ENCODE data around the gene TACR1.

The TACR1 gene

DNA sequence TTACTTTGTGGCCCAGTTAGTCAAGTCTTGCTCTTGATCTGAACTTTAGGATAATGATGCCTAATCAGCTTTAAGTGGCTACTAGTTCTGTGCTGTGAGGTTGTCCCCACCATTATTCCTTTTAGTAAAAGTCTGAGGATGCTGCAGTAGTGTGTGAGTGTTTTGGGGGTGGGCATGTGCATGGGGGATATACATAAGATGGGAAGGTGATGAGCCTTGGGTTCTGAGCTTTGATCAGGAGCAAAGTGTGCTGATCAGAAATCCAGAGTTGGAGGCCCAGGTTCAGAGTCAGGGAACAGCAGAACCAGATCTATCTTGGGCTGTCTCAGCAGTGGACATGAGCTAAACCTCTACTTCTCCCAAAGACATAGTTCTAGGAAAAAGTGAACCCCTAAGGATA is 174.1 kb downstream of the TACR1 start:
- TF ChIP-seq CTCF (IDR thresholded peaks at IDR 0.05; ENCODE audit: low read depth, low read length, missing control alignments), result no peak
- H3K4me3 ChIP-seq (replicated peaks; ENCODE audit: low read depth, low read length), result no peak overlapping the region
- no peak for DNase-seq (ENCODE audit: extremely low read depth, low read depth)

GRCh38 chr2:75023666-75024455 is 175.5 kb downstream of the TACR1 start:
- no peak for DNase-seq (ENCODE audit: extremely low read depth, low read depth)
- TF ChIP-seq CTCF (IDR thresholded peaks at IDR 0.05; ENCODE audit: low read depth, low read length, missing control alignments), result no peak
- no peak overlapping the region for H3K4me3 ChIP-seq (replicated peaks; ENCODE audit: low read depth, low read length)

DNA sequence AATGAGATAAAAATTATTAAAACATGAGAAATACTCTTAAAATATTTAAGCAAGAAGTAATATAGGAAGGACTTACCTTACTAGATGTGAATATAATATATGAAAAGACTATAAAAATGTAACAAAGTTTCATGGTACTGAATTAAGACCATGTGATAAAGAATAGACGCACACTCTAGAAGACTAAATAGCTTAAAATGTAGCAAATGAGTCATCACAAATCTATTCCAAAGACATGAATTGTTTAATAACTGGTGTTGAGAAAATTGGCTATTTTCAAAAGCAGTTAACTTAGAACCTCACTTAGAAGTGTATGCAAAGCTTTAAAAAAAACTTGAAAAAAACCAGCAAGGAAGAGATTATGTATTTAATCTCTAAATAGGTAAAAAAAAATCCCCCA is 176.8 kb downstream of the TACR1 start:
- DNase-seq (ENCODE audit: extremely low read depth, low read depth), result no peak
- no peak for TF ChIP-seq CTCF (IDR thresholded peaks at IDR 0.05; ENCODE audit: low read depth, low read length, missing control alignments)
- H3K4me3 ChIP-seq (replicated peaks; ENCODE audit: low read depth, low read length), result no peak overlapping the region

- DNase-seq (ENCODE audit: extremely low read depth, low read depth), result no peak
- TF ChIP-seq CTCF (IDR thresholded peaks at IDR 0.05; ENCODE audit: low read depth, low read length, missing control alignments), result no peak
- H3K4me3 ChIP-seq (replicated peaks; ENCODE audit: low read depth, low read length), result no peak overlapping the region
Observed at GRCh38 chr2:75021672-75022071, 177.6 kb downstream of the TACR1 start.

GRCh38 chr2:75020476-75020875 is 178.8 kb downstream of the TACR1 start:
- TF ChIP-seq CTCF (IDR thresholded peaks at IDR 0.05; ENCODE audit: low read depth, low read length, missing control alignments), result no peak
- no peak overlapping the region for H3K4me3 ChIP-seq (replicated peaks; ENCODE audit: low read depth, low read length)
- DNase-seq (ENCODE audit: extremely low read depth, low read depth), result no peak

GRCh38 chr2:75019790-75020189 is 179.5 kb downstream of the TACR1 start:
- TF ChIP-seq CTCF (IDR thresholded peaks at IDR 0.05; ENCODE audit: low read depth, low read length, missing control alignments), result no peak
- DNase-seq (ENCODE audit: extremely low read depth, low read depth), result no peak
- no peak overlapping the region for H3K4me3 ChIP-seq (replicated peaks; ENCODE audit: low read depth, low read length)

- DNase-seq (ENCODE audit: extremely low read depth, low read depth), result no peak
- no peak for TF ChIP-seq CTCF (IDR thresholded peaks at IDR 0.05; ENCODE audit: low read depth, low read length, missing control alignments)
- H3K4me3 ChIP-seq (replicated peaks; ENCODE audit: low read depth, low read length), result no peak overlapping the region
Observed at GRCh38 chr2:75018162-75018561, 181.2 kb downstream of the TACR1 start.

Measured in HFF-Myc (cell line).